Measurements from ENCODE around the gene FNIP1. TPM values are rescaled to one million over a fixed set of nuclear protein-coding genes. Genes with fewer than 3 reads are reported as not detected.
"Not testable (repeated sequence)": the region's sequence is repeated elsewhere in the genome, so short reads cannot be mapped to it uniquely, and the experiment has no call there.

The FNIP1 gene
- total and polyA plus RNA-seq, 2 donors, result 7.5 to 15.9 TPM

DNA sequence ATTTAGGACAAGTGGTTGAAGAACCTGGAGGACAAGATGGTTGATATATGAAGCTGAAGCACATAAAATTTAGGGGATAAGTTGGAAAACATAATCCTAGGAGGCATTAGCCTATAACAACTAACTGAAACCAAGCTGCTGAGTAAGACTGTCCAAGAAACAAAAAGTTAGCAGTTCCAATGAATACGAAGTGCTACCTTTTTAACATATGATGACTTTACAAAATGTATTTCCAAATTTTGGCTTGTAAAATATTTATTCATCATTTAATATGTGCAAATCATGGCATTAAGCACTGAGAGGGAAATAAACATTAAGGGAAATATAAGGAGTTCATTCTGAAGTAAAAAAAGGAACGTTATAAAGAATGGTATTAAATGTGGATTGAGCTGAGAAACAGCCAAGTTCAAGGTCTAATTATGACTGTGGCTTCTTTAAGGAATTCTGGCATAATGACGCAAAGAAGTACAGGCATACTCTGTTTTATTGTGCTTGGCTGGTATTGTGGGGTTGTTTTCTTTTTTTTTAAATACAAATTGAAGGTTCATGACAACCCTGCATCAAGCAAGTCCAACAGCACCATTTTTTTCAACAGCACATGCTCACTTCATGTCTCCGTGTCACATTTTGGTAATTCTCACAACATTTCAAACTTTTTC lies 169.5 kb downstream of the FNIP1 start:
- no peaks in the 10 kb centered on the region for H3K9me3 ChIP-seq (ENCODE audit: control insufficient read depth in 2 of 2, insufficient read depth in 1 of 2, low read length in 1 of 2)
- no peak overlapping the region for H3K27ac ChIP-seq (ENCODE audit: low read depth in 1 of 2, low read length in 1 of 2)
- 96% methylated on average over 4 of the region's 4 CpGs for WGBS
- H3K4me3 ChIP-seq (ENCODE audit: low read length in 2 of 2), result no peak overlapping the region
- H3K36me3 ChIP-seq (ENCODE audit: control insufficient read depth in 2 of 2, insufficient read depth in 2 of 2, low read length in 1 of 2), result peaks cover 0 to 2% of the 10 kb centered on the region in 2 donors
- H3K27me3 ChIP-seq (ENCODE audit: control insufficient read depth in 2 of 2, insufficient read depth in 1 of 2, low read length in 1 of 2), result no peaks in the 10 kb centered on the region
- H3K4me1 ChIP-seq (ENCODE audit: control insufficient read depth in 2 of 2, insufficient read depth in 2 of 2, low read length in 2 of 2), result peaks cover 23 to 27% of the 10 kb centered on the region in 2 donors
- DNase-seq (ENCODE audit: low read depth in 6 of 9, low spot score in 9 of 9), result no peak

DNA sequence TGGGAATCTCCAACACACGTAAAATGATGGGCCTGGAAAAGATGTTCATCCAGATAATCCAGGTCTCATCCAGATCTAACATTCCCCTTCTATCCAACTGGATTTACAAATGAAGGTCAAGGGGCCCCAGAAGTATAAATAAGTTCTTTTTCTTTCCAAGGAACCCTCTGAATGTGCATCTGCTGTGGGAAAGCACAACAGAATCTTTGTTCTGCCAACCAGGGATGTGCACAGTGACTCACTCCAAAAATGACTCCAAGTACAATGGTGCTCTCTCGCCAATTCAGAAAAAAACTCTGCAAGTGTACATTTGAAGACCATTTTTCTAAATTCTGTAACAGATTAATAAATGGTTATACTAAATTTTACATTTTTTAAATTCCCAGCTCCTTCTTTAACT lies 174.2 kb downstream of the FNIP1 start:
- H3K36me3 ChIP-seq (ENCODE audit: control insufficient read depth in 2 of 2, insufficient read depth in 2 of 2, low read length in 1 of 2), result peaks cover 0 to 5% of the 10 kb centered on the region in 2 donors
- no peaks in the 10 kb centered on the region for H3K4me1 ChIP-seq (ENCODE audit: control insufficient read depth in 2 of 2, insufficient read depth in 2 of 2, low read length in 2 of 2)
- WGBS, result 98% methylated on average over 2 of the region's 2 CpGs
- no peak overlapping the region for H3K4me3 ChIP-seq (ENCODE audit: low read length in 2 of 2)
- no peak overlapping the region for H3K27ac ChIP-seq (ENCODE audit: low read depth in 1 of 2, low read length in 1 of 2)
- no peaks in the 10 kb centered on the region for H3K27me3 ChIP-seq (ENCODE audit: control insufficient read depth in 2 of 2, insufficient read depth in 1 of 2, low read length in 1 of 2)
- no peak for DNase-seq (ENCODE audit: low read depth in 6 of 9, low spot score in 9 of 9)
- H3K9me3 ChIP-seq (ENCODE audit: control insufficient read depth in 2 of 2, insufficient read depth in 1 of 2, low read length in 1 of 2), result no peaks in the 10 kb centered on the region

DNA sequence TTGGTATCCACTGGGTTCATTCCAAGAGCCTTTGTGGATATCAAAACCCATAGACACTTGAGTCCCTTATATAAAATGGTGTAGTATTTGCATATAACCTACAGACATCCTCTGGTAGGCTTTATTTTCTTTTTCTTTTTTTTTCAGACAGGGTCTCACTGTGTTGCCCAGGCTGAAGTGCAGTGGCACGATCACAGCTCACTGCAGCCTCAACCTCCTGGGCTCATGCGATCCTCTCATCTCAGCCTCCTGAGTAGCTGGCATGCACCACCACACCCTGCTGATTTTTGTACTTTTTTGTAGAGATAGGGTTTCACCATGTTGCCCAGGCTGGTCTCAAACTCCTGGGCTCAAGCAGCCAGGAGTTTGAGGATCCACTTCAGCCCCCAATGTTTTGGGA lies 175.7 kb downstream of the FNIP1 start:
- 98% methylated on average over 2 of the region's 2 CpGs for WGBS
- not testable (repeated sequence) for DNase-seq (ENCODE audit: low read depth in 6 of 9, low spot score in 9 of 9); H3K4me1 ChIP-seq (ENCODE audit: control insufficient read depth in 2 of 2, insufficient read depth in 2 of 2, low read length in 2 of 2); H3K27ac ChIP-seq (ENCODE audit: low read depth in 1 of 2, low read length in 1 of 2); H3K4me3 ChIP-seq (ENCODE audit: low read length in 2 of 2); H3K36me3 ChIP-seq (ENCODE audit: control insufficient read depth in 2 of 2, insufficient read depth in 2 of 2, low read length in 1 of 2); H3K9me3 ChIP-seq (ENCODE audit: control insufficient read depth in 2 of 2, insufficient read depth in 1 of 2, low read length in 1 of 2); H3K27me3 ChIP-seq (ENCODE audit: control insufficient read depth in 2 of 2, insufficient read depth in 1 of 2, low read length in 1 of 2)

- peaks cover 0 to 5% of the 10 kb centered on the region in 2 donors for H3K36me3 ChIP-seq (ENCODE audit: control insufficient read depth in 2 of 2, insufficient read depth in 2 of 2, low read length in 1 of 2)
- WGBS, result 90% methylated on average over 8 of the region's 8 CpGs
- no peaks in the 10 kb centered on the region for H3K9me3 ChIP-seq (ENCODE audit: control insufficient read depth in 2 of 2, insufficient read depth in 1 of 2, low read length in 1 of 2)
- H3K4me1 ChIP-seq (ENCODE audit: control insufficient read depth in 2 of 2, insufficient read depth in 2 of 2, low read length in 2 of 2), result no peaks in the 10 kb centered on the region
- no peaks in the 10 kb centered on the region for H3K27me3 ChIP-seq (ENCODE audit: control insufficient read depth in 2 of 2, insufficient read depth in 1 of 2, low read length in 1 of 2)
- no peak overlapping the region for H3K4me3 ChIP-seq (ENCODE audit: low read length in 2 of 2)
- H3K27ac ChIP-seq (ENCODE audit: low read depth in 1 of 2, low read length in 1 of 2), result no peak overlapping the region
- DNase-seq (ENCODE audit: low read depth in 6 of 9, low spot score in 9 of 9), result no peak
Measured at GRCh38 chr5:131619102-131619501, 177.7 kb downstream of the FNIP1 start.

- DNase-seq (ENCODE audit: low read depth in 6 of 9, low spot score in 9 of 9), result no peak
- WGBS, result 97% methylated on average over 11 of the region's 11 CpGs
Measured at GRCh38 chr5:131617140-131617822, 179.5 kb downstream of the FNIP1 start.

DNA sequence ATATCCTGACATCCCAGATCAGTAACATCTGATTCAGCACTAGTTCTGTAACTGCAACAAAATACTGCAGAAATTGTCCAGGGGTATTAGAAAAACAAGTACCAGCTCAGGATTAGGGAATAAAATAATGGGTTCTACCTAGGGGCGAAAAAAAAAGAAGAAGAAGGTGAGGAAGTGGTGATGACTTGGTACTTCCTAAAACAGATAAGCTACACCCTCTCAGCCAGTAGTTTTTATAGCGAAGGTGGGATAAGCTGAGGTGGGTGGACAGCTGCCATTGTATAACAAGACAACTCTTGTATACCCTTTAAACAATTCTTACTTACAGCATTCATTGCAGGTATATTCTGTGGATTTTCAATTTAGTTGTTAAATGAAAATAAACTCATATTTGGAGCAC lies 180.9 kb downstream of the FNIP1 start:
- no peak overlapping the region for H3K4me3 ChIP-seq (ENCODE audit: low read length in 2 of 2)
- H3K27me3 ChIP-seq (ENCODE audit: control insufficient read depth in 2 of 2, insufficient read depth in 1 of 2, low read length in 1 of 2), result no peaks in the 10 kb centered on the region

More at GRCh38 chr5:131617140-131617822, 179.5 kb downstream of the FNIP1 start:
- H3K27me3 ChIP-seq (ENCODE audit: control insufficient read depth in 2 of 2, insufficient read depth in 1 of 2, low read length in 1 of 2), result no peaks in the 10 kb centered on the region
- no peak overlapping the region for H3K4me3 ChIP-seq (ENCODE audit: low read length in 2 of 2)
- H3K4me1 ChIP-seq (ENCODE audit: control insufficient read depth in 2 of 2, insufficient read depth in 2 of 2, low read length in 2 of 2), result no peaks in the 10 kb centered on the region
- H3K27ac ChIP-seq (ENCODE audit: low read depth in 1 of 2, low read length in 1 of 2), result no peak overlapping the region
- H3K36me3 ChIP-seq (ENCODE audit: control insufficient read depth in 2 of 2, insufficient read depth in 2 of 2, low read length in 1 of 2), result peaks cover 0 to 5% of the 10 kb centered on the region in 2 donors
- no peaks in the 10 kb centered on the region for H3K9me3 ChIP-seq (ENCODE audit: control insufficient read depth in 2 of 2, insufficient read depth in 1 of 2, low read length in 1 of 2)

DNA sequence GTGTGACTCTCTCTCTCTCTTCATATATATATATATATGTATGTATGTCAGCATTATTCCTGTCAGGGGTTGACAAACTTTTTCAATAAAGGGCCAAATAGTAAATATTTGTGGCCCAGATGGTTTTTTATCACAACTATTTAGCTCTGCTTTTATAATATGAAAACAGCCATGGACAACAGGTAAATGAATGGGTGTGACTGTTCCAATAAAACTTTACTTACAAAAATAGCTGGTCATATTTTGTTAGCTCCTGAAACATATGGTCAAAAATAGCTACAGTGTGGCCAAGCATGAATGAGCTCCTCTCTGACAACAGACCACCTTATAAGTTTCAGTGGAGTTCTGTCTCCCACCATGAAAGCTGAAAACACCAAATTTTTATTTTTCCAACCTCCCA lies 183.4 kb downstream of the FNIP1 start:
- Histone ChIP-seq H3K4me3 (ENCODE audit: low read length in 2 of 2) (no peak overlapping the region), H3K27ac (ENCODE audit: low read depth in 1 of 2, low read length in 1 of 2) (no peak overlapping the region), H3K36me3 (ENCODE audit: control insufficient read depth in 2 of 2, insufficient read depth in 2 of 2, low read length in 1 of 2) (peaks cover 0 to 3% of the 10 kb centered on the region in 2 donors), H3K4me1 (ENCODE audit: control insufficient read depth in 2 of 2, insufficient read depth in 2 of 2, low read length in 2 of 2) (peaks cover 0 to 2% of the 10 kb centered on the region in 2 donors), H3K27me3 (ENCODE audit: control insufficient read depth in 2 of 2, insufficient read depth in 1 of 2, low read length in 1 of 2) (no peaks in the 10 kb centered on the region), H3K9me3 (ENCODE audit: control insufficient read depth in 2 of 2, insufficient read depth in 1 of 2, low read length in 1 of 2) (no peaks in the 10 kb centered on the region)
- no peak for DNase-seq (ENCODE audit: low read depth in 6 of 9, low spot score in 9 of 9)

More for the DNA sequence above, 180.9 kb downstream of the FNIP1 start:
- Histone ChIP-seq H3K36me3 (ENCODE audit: control insufficient read depth in 2 of 2, insufficient read depth in 2 of 2, low read length in 1 of 2) (peaks cover 0 to 3% of the 10 kb centered on the region in 2 donors), H3K4me1 (ENCODE audit: control insufficient read depth in 2 of 2, insufficient read depth in 2 of 2, low read length in 2 of 2) (no peaks in the 10 kb centered on the region), H3K27ac (ENCODE audit: low read depth in 1 of 2, low read length in 1 of 2) (no peak overlapping the region), H3K9me3 (ENCODE audit: control insufficient read depth in 2 of 2, insufficient read depth in 1 of 2, low read length in 1 of 2) (no peaks in the 10 kb centered on the region)
- WGBS, result 61% methylated on average over 2 of the region's 2 CpGs
- DNase-seq (ENCODE audit: low read depth in 6 of 9, low spot score in 9 of 9), result no peak

GRCh38 chr5:131611064-131611381 lies 185.8 kb downstream of the FNIP1 start:
- Histone ChIP-seq H3K9me3 (ENCODE audit: control insufficient read depth in 2 of 2, insufficient read depth in 1 of 2, low read length in 1 of 2) (no peaks in the 10 kb centered on the region), H3K4me1 (ENCODE audit: control insufficient read depth in 2 of 2, insufficient read depth in 2 of 2, low read length in 2 of 2) (peaks cover 0 to 4% of the 10 kb centered on the region in 2 donors), H3K27me3 (ENCODE audit: control insufficient read depth in 2 of 2, insufficient read depth in 1 of 2, low read length in 1 of 2) (no peaks in the 10 kb centered on the region), H3K36me3 (ENCODE audit: control insufficient read depth in 2 of 2, insufficient read depth in 2 of 2, low read length in 1 of 2) (peaks cover 0 to 3% of the 10 kb centered on the region in 2 donors), H3K4me3 (ENCODE audit: low read length in 2 of 2) (no peak overlapping the region), H3K27ac (ENCODE audit: low read depth in 1 of 2, low read length in 1 of 2) (no peak overlapping the region)
- no peak for DNase-seq (ENCODE audit: low read depth in 6 of 9, low spot score in 9 of 9)
- 98% methylated on average over 2 of the region's 2 CpGs for WGBS

- Histone ChIP-seq H3K27ac (ENCODE audit: low read depth in 1 of 2, low read length in 1 of 2) (no peak overlapping the region), H3K27me3 (ENCODE audit: control insufficient read depth in 2 of 2, insufficient read depth in 1 of 2, low read length in 1 of 2) (no peaks in the 10 kb centered on the region), H3K4me1 (ENCODE audit: control insufficient read depth in 2 of 2, insufficient read depth in 2 of 2, low read length in 2 of 2) (peaks cover 0 to 4% of the 10 kb centered on the region in 2 donors), H3K9me3 (ENCODE audit: control insufficient read depth in 2 of 2, insufficient read depth in 1 of 2, low read length in 1 of 2) (no peaks in the 10 kb centered on the region), H3K4me3 (ENCODE audit: low read length in 2 of 2) (no peak overlapping the region), H3K36me3 (ENCODE audit: control insufficient read depth in 2 of 2, insufficient read depth in 2 of 2, low read length in 1 of 2) (peaks cover 0 to 3% of the 10 kb centered on the region in 2 donors)
- WGBS, result 95% methylated on average over 6 of the region's 6 CpGs
- DNase-seq (ENCODE audit: low read depth in 6 of 9, low spot score in 9 of 9), result no peak
Measured at GRCh38 chr5:131610198-131611063, 186.4 kb downstream of the FNIP1 start.

All from thymus (tissue), 11 donors.